DOHH2 (cell line): ENCODE measurements around the gene SPINK14.

ENCODE experiments used
- CTCF ChIP-seq: fragments of 200-600 bp; sonication (generic); IDR thresholded peaks from one replicate; pipeline ENCODE4 v1.5.1; 2014; ENCODE audit warnings: antibody characterized with exemption, mild to moderate bottlenecking, low read depth, low read length; ENCODE audit not compliant: poor library complexity, severe bottlenecking
- EZH2phosphoT487 ChIP-seq: fragments of 200-600 bp; sonication (generic); IDR thresholded peaks from 2 replicates; pipeline ENCODE4 v1.6.1; 2017; ENCODE audit warnings: borderline replicate concordance, mild to moderate bottlenecking, antibody characterized with exemption, low read length, moderate library complexity, mixed read lengths

- TF ChIP-seq CTCF (no peak), EZH2phosphoT487 (no peak)
Measured at GRCh38 chr5:148221508-148221907, 53.2 kb downstream of the SPINK14 start.
